Body of pancreas (tissue), 4 donors: ENCODE results near the gene ARHGAP18. TPM values are rescaled to one million over a fixed set of nuclear protein-coding genes. Genes with fewer than 3 reads are reported as not detected.

Source experiments
- ATAC-seq: fragments of 150-250 bp; one replicate; pipeline ENCODE4 v1.9.1; 2016
- DNase-seq, 4 donors: peaks; one replicate each; pipeline ENCODE4 v3.0.0-alpha.2; 2019
- H3K27ac ChIP-seq, 4 donors: fragments of 200-600 bp; sonication (generic); 1 replicate in 3 of 4; 2 replicates in 1 of 4; pipeline versions ENCODE4 v1.5.1 to v1.6.1; 2016 to 2019; ENCODE audit warnings: mild to moderate bottlenecking in 1 of 4, mixed read lengths in 1 of 4, moderate library complexity in 1 of 4
- H3K27me3 ChIP-seq, 2 donors: fragments of 200-600 bp; sonication (generic); one replicate each; pipeline ENCODE4 v1.6.0; 2016; ENCODE audit warnings: mild to moderate bottlenecking in 1 of 2
- H3K36me3 ChIP-seq, 2 donors: fragments of 200-600 bp; sonication (generic); replicated peaks in 1 of 2; 2 replicates each; pipeline ENCODE4 v1.5.1; 2016; ENCODE audit warnings: low read depth in 2 of 2; ENCODE audit not compliant: insufficient read depth in 1 of 2
- H3K4me1 ChIP-seq: fragments of 200-600 bp; sonication (generic); one replicate; pipeline ENCODE4 v1.6.0; 2016
- H3K4me3 ChIP-seq, 2 donors: fragments of 200-600 bp; sonication (generic); 1 replicate in 1 of 2; 2 replicates in 1 of 2; pipeline ENCODE4 v1.5.1; 2016 to 2019
- H3K9me3 ChIP-seq, 3 donors: fragments of 200-600 bp; sonication (generic); 1 replicate in 2 of 3; 2 replicates in 1 of 3; pipeline ENCODE4 v1.5.1; 2016
- CTCF ChIP-seq, 7 experiments: fragments of 450-650 bp in 4 of 7; fragments of 200-600 bp in 3 of 7; sonication (generic) in 3 of 7; IDR thresholded peaks; one replicate each; pipeline ENCODE4 v1.5.1; 2016 to 2019; ENCODE audit warnings: antibody characterized with exemption in 7 of 7
- POLR2A ChIP-seq, 3 donors: fragments of 450-650 bp; IDR thresholded peaks; one replicate each; pipeline ENCODE4 v1.6.1; 2016; ENCODE audit warnings: antibody characterized with exemption in 3 of 3, mild to moderate bottlenecking in 2 of 3
- WGBS, 2 donors: methylation state at CpG; one replicate each; pipeline ENCODE4 v1.1.5; 2017; 5-methylcytosine and 5-hydroxymethylcytosine counted together
- intact Hi-C: fragments of 100-400 bp; cut with DNase I; formaldehyde crosslinking; loops from one replicate; pipeline ENCODE4 v1.15.1; 2023
- total RNA-seq, 2 donors: library from RNA; depleted of rRNA; stranded (reverse); fragments of >200 nt; gene quantifications; one replicate each; pipeline ENCODE4 v1.1.0, GENCODE V29; 2016

ARHGAP18 gene
- total RNA-seq, 2 donors from 2014 or later = 16.2 to 30.6 TPM

GRCh38 chr6:129657483-129657882 lies 52.5 kb downstream of the ARHGAP18 start:
- intact Hi-C loops = no loop called here
- TF ChIP-seq CTCF (IDR thresholded peaks at IDR 0.05) (no peak), POLR2A (IDR thresholded peaks at IDR 0.05) (no peak)
- ATAC-seq (no peak), DNase-seq (no peak)
- no peak overlapping the region for H3K4me3 ChIP-seq
- H3K27ac ChIP-seq = no peak overlapping the region
- no peaks in the 10 kb centered on the region for H3K9me3 ChIP-seq
- no peaks in the 10 kb centered on the region for H3K36me3 ChIP-seq
- peaks cover 0 to 3% of the 10 kb centered on the region in 2 donors for H3K27me3 ChIP-seq
- peaks cover 52% of the 10 kb centered on the region for H3K4me1 ChIP-seq
- WGBS, 2 donors = 87 to 88% methylated on average over 3 of the region's 3 CpGs

GRCh38 chr6:129655334-129655733 lies 54.6 kb downstream of the ARHGAP18 start:
- Histone ChIP-seq H3K4me1 (peaks cover 57% of the 10 kb centered on the region), H3K27me3 (peaks cover 0 to 3% of the 10 kb centered on the region in 2 donors), H3K27ac (peak overlapping the region; percentile 36 to 77 (median 66)), H3K36me3 (no peaks in the 10 kb centered on the region), H3K4me3 (no peak overlapping the region), H3K9me3 (no peaks in the 10 kb centered on the region)
- DNase-seq (no peak), ATAC-seq (peak; percentile 76)
- 41 to 47% methylated on average over 1 of the region's 1 CpG for WGBS, 2 donors
- TF ChIP-seq CTCF (IDR thresholded peaks at IDR 0.05) (no peak), POLR2A (IDR thresholded peaks at IDR 0.05) (no peak)
- intact Hi-C loops = no loop called here

GRCh38 chr6:129653746-129654145 lies 56.2 kb downstream of the ARHGAP18 start:
- TF ChIP-seq CTCF (IDR thresholded peaks at IDR 0.05) (no peak), POLR2A (IDR thresholded peaks at IDR 0.05) (no peak)
- H3K4me1 ChIP-seq = peaks cover 50% of the 10 kb centered on the region

GRCh38 chr6:129653229-129653628 lies 56.7 kb downstream of the ARHGAP18 start:
- H3K9me3 ChIP-seq = no peaks in the 10 kb centered on the region
- no peak for DNase-seq
- TF ChIP-seq CTCF (IDR thresholded peaks at IDR 0.05) (no peak), POLR2A (IDR thresholded peaks at IDR 0.05) (no peak)
- no peaks in the 10 kb centered on the region for H3K36me3 ChIP-seq
- H3K27me3 ChIP-seq = peaks cover 0 to 3% of the 10 kb centered on the region in 2 donors
- no peak for ATAC-seq
- intact Hi-C loops = no loop called here
- no peak overlapping the region for H3K4me3 ChIP-seq
- WGBS, 2 donors = 70 to 84% methylated on average over 2 of the region's 2 CpGs
- H3K27ac ChIP-seq = peak overlapping the region in 2 of 4 donors; percentile 22 to 30
- H3K4me1 ChIP-seq = peaks cover 50% of the 10 kb centered on the region

More at GRCh38 chr6:129653746-129654145, 56.2 kb downstream of the ARHGAP18 start:
- H3K36me3 ChIP-seq = no peaks in the 10 kb centered on the region
- peak overlapping the region in 2 of 4 donors; percentile 19 to 22 for H3K27ac ChIP-seq
- no peak overlapping the region for H3K4me3 ChIP-seq
- DNase-seq (no peak), ATAC-seq (no peak)
- 82 to 85% methylated on average over 2 of the region's 2 CpGs for WGBS, 2 donors
- H3K9me3 ChIP-seq = no peaks in the 10 kb centered on the region
- intact Hi-C loops = no loop called here
- peaks cover 0 to 3% of the 10 kb centered on the region in 2 donors for H3K27me3 ChIP-seq

GRCh38 chr6:129651291-129651691 lies 58.7 kb downstream of the ARHGAP18 start:
- H3K9me3 ChIP-seq = no peaks in the 10 kb centered on the region
- no peak for DNase-seq
- WGBS, 2 donors = 42 to 55% methylated on average over 2 of the region's 2 CpGs
- peak overlapping the region in 2 of 4 donors; percentile 6 to 53 for H3K27ac ChIP-seq
- no peak for TF ChIP-seq CTCF (IDR thresholded peaks at IDR 0.05)
- TF ChIP-seq POLR2A (IDR thresholded peaks at IDR 0.05) = no peak
- H3K4me1 ChIP-seq = peaks cover 57% of the 10 kb centered on the region
- peaks cover 0 to 3% of the 10 kb centered on the region in 2 donors for H3K27me3 ChIP-seq
- ATAC-seq = no peak
- intact Hi-C loops = no loop called here
- no peak overlapping the region for H3K4me3 ChIP-seq
- H3K36me3 ChIP-seq = no peaks in the 10 kb centered on the region
